Spleen (tissue), 7 donors: ENCODE data around the gene PTPRN2.

ENCODE experiments used
- POLR2A ChIP-seq, 3 donors: fragments of 450-650 bp; IDR thresholded peaks; one replicate each; pipeline ENCODE4 v1.5.1; 2017; ENCODE audit warnings: antibody characterized with exemption in 3 of 3, mild to moderate bottlenecking in 1 of 3
- POLR2AphosphoS5 ChIP-seq, 3 donors: sonication (generic); formaldehyde crosslinking; IDR thresholded peaks; one replicate each; pipeline ENCODE4 v1.5.1; 2017; ENCODE audit warnings: antibody characterized with exemption in 3 of 3
- TF ChIP-seq, protein P1 (sequence below), 11 experiments: fragments of 200-600 bp in 7 of 11; fragments of 450-650 bp in 4 of 11; sonication (generic) in 4 of 11; IDR thresholded peaks in 8 of 11; conservative IDR thresholded peaks in 3 of 11; 1 replicate in 7 of 11; 2 replicates in 4 of 11; pipeline versions ENCODE4 v1.4.0 to v1.8.0; 2016 to 2021; ENCODE audit warnings: antibody characterized with exemption in 11 of 11, inconsistent platforms in 4 of 11, mild to moderate bottlenecking in 1 of 11
- donor health status: DM: no; HTN: no; CAD: no; lungs with moderate emphysema.
- donor health status: DM: no; HTN: no; CAD: no.
- donor health status: DM: no; HTN: no; CAD: no.

- TF ChIP-seq, protein P1, sequence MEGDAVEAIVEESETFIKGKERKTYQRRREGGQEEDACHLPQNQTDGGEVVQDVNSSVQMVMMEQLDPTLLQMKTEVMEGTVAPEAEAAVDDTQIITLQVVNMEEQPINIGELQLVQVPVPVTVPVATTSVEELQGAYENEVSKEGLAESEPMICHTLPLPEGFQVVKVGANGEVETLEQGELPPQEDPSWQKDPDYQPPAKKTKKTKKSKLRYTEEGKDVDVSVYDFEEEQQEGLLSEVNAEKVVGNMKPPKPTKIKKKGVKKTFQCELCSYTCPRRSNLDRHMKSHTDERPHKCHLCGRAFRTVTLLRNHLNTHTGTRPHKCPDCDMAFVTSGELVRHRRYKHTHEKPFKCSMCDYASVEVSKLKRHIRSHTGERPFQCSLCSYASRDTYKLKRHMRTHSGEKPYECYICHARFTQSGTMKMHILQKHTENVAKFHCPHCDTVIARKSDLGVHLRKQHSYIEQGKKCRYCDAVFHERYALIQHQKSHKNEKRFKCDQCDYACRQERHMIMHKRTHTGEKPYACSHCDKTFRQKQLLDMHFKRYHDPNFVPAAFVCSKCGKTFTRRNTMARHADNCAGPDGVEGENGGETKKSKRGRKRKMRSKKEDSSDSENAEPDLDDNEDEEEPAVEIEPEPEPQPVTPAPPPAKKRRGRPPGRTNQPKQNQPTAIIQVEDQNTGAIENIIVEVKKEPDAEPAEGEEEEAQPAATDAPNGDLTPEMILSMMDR (IDR thresholded peaks at IDR 0.05 in 8 of 11, conservative IDR thresholded peaks at IDR 0.05 in 3 of 11): no peak
- TF ChIP-seq POLR2A (IDR thresholded peaks at IDR 0.05) (no peak), POLR2AphosphoS5 (IDR thresholded peaks at IDR 0.05) (no peak)
Measured at GRCh38 chr7:157797361-157797760, 790.3 kb downstream of the PTPRN2 start.
